ENCODE results near the gene IPO11. TPM values are rescaled to one million over a fixed set of nuclear protein-coding genes. Genes with fewer than 3 reads are reported as not detected.

IPO11 gene
- total and polyA plus RNA-seq, 2 experiments from 2014 or later: 18.7 to 64.7 TPM

- no peak for TF ChIP-seq CREB1 (CRISPR knock-in tag; IDR thresholded peaks at IDR 0.05; ENCODE audit: low read depth)
- TF ChIP-seq, protein P1, sequence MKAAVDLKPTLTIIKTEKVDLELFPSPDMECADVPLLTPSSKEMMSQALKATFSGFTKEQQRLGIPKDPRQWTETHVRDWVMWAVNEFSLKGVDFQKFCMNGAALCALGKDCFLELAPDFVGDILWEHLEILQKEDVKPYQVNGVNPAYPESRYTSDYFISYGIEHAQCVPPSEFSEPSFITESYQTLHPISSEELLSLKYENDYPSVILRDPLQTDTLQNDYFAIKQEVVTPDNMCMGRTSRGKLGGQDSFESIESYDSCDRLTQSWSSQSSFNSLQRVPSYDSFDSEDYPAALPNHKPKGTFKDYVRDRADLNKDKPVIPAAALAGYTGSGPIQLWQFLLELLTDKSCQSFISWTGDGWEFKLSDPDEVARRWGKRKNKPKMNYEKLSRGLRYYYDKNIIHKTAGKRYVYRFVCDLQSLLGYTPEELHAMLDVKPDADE (IDR thresholded peaks at IDR 0.05): no peak
- TF ChIP-seq EZH2 (IDR thresholded peaks at IDR 0.05; ENCODE audit: low read depth, unreplicated experiment): no peak
- TF ChIP-seq ZNF114 (CRISPR knock-in tag; IDR thresholded peaks at IDR 0.05): no peak
- no peak for TF ChIP-seq JUNB (IDR thresholded peaks at IDR 0.05; ENCODE audit: unreplicated experiment)
- no peak for TF ChIP-seq REST (IDR thresholded peaks at IDR 0.05; ENCODE audit: unreplicated experiment)
These were observed 215.3 kb downstream of the IPO11 start (continued) for GRCh38 chr5:62627901-62628300.

GRCh38 chr5:62631909-62632580 lies 219.5 kb downstream of the IPO11 start:
- Histone ChIP-seq H3K4me3 (no peak overlapping the region), H3K4me1 (ENCODE audit: insufficient read depth) (peaks cover 8% of the 10 kb centered on the region), H4K20me1 (replicated peaks; ENCODE audit: insufficient read depth) (no peaks in the 10 kb centered on the region), H3K27ac (ENCODE audit: low read depth) (peak overlapping the region; percentile 73; the same call in 1 of the 2 replicates), H3K27me3 (ENCODE audit: insufficient read depth) (no peaks in the 10 kb centered on the region), H3K79me2 (replicated peaks; ENCODE audit: insufficient read depth) (no peaks in the 10 kb centered on the region), H3K36me3 (ENCODE audit: insufficient read depth) (no peaks in the 10 kb centered on the region), H2AFZ (no peak overlapping the region), H3K9me2 (ENCODE audit: insufficient read depth) (no peaks in the 10 kb centered on the region), H3F3A (replicated peaks; ENCODE audit: low read depth) (no peaks in the 10 kb centered on the region), H3K4me2 (no peak overlapping the region)
- ATAC-seq (no peak), DNase-seq (ENCODE audit: low spot score) (no peak)
- no peak overlapping the region for H3K27ac Mint-ChIP-seq
- peaks cover 14% of the 10 kb centered on the region; the same call in 2 of the 3 replicates for H3K4me1 Mint-ChIP-seq
- H3K4me3 Mint-ChIP-seq: no peak overlapping the region
- H3K9me3 Mint-ChIP-seq: no peaks in the 10 kb centered on the region; the same call in 2 of the 3 replicates
- H3K36me3 Mint-ChIP-seq (ENCODE audit: low read depth): peaks cover 16% of the 10 kb centered on the region; the same call in 2 of the 3 replicates
- H3K27me3 Mint-ChIP-seq (ENCODE audit: insufficient read depth, low read depth, poor library complexity): no peaks in the 10 kb centered on the region
- TF ChIP-seq JUNB (IDR thresholded peaks at IDR 0.05; ENCODE audit: unreplicated experiment): no peak

DNA sequence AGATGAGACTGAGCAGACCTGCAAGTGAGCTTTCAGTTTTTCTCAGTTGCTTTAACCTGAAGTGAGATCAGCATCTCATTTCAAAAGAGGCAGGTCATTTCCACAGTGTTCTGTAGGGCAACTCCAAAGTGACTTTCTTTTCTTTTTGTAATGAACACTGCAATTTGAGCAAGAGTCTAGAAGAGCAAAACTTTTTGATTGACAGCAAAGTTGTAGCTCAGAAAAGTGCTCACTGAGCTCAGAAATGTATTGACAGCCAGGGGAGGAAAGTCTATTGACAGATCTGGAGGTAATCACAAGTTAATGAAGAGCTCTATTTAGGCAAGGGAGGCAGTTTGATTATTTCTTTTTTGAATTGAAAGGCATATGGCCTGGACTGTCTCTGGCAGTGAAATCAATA lies 220.7 kb downstream of the IPO11 start:
- no peaks in the 10 kb centered on the region for H3K79me2 ChIP-seq (replicated peaks; ENCODE audit: insufficient read depth)
- H3K4me2 ChIP-seq: no peak overlapping the region
- H3K27ac ChIP-seq (ENCODE audit: low read depth): no peak overlapping the region
- no peaks in the 10 kb centered on the region for H3K4me1 ChIP-seq (ENCODE audit: insufficient read depth)
- no peaks in the 10 kb centered on the region for H3K36me3 ChIP-seq (ENCODE audit: insufficient read depth)
- Mint-ChIP-seq H3K9me3 (no peaks in the 10 kb centered on the region), H3K4me1 (peaks cover 4% of the 10 kb centered on the region; the same call in 2 of the 3 replicates), H3K36me3 (ENCODE audit: low read depth) (peaks cover 9% of the 10 kb centered on the region; the same call in 2 of the 3 replicates), H3K4me3 (no peak overlapping the region), H3K27me3 (ENCODE audit: insufficient read depth, low read depth, poor library complexity) (no peaks in the 10 kb centered on the region), H3K27ac (no peak overlapping the region)
- no peak for DNase-seq (ENCODE audit: low spot score)
- no peak for ATAC-seq
- no peak overlapping the region for H3K4me3 ChIP-seq
- no peaks in the 10 kb centered on the region for H3K27me3 ChIP-seq (ENCODE audit: insufficient read depth)
- H3K9me2 ChIP-seq (ENCODE audit: insufficient read depth): no peaks in the 10 kb centered on the region
- H3F3A ChIP-seq (replicated peaks; ENCODE audit: low read depth): no peaks in the 10 kb centered on the region
- H2AFZ ChIP-seq: no peak overlapping the region
- H4K20me1 ChIP-seq (replicated peaks; ENCODE audit: insufficient read depth): no peaks in the 10 kb centered on the region
- TF ChIP-seq ZNF331 (CRISPR knock-in tag; IDR thresholded peaks at IDR 0.05; ENCODE audit: low read depth) (no peak), ZNF114 (CRISPR knock-in tag; IDR thresholded peaks at IDR 0.05) (no peak), CREB1 (CRISPR knock-in tag; IDR thresholded peaks at IDR 0.05; ENCODE audit: low read depth) (no peak)
- TF ChIP-seq, protein P2, sequence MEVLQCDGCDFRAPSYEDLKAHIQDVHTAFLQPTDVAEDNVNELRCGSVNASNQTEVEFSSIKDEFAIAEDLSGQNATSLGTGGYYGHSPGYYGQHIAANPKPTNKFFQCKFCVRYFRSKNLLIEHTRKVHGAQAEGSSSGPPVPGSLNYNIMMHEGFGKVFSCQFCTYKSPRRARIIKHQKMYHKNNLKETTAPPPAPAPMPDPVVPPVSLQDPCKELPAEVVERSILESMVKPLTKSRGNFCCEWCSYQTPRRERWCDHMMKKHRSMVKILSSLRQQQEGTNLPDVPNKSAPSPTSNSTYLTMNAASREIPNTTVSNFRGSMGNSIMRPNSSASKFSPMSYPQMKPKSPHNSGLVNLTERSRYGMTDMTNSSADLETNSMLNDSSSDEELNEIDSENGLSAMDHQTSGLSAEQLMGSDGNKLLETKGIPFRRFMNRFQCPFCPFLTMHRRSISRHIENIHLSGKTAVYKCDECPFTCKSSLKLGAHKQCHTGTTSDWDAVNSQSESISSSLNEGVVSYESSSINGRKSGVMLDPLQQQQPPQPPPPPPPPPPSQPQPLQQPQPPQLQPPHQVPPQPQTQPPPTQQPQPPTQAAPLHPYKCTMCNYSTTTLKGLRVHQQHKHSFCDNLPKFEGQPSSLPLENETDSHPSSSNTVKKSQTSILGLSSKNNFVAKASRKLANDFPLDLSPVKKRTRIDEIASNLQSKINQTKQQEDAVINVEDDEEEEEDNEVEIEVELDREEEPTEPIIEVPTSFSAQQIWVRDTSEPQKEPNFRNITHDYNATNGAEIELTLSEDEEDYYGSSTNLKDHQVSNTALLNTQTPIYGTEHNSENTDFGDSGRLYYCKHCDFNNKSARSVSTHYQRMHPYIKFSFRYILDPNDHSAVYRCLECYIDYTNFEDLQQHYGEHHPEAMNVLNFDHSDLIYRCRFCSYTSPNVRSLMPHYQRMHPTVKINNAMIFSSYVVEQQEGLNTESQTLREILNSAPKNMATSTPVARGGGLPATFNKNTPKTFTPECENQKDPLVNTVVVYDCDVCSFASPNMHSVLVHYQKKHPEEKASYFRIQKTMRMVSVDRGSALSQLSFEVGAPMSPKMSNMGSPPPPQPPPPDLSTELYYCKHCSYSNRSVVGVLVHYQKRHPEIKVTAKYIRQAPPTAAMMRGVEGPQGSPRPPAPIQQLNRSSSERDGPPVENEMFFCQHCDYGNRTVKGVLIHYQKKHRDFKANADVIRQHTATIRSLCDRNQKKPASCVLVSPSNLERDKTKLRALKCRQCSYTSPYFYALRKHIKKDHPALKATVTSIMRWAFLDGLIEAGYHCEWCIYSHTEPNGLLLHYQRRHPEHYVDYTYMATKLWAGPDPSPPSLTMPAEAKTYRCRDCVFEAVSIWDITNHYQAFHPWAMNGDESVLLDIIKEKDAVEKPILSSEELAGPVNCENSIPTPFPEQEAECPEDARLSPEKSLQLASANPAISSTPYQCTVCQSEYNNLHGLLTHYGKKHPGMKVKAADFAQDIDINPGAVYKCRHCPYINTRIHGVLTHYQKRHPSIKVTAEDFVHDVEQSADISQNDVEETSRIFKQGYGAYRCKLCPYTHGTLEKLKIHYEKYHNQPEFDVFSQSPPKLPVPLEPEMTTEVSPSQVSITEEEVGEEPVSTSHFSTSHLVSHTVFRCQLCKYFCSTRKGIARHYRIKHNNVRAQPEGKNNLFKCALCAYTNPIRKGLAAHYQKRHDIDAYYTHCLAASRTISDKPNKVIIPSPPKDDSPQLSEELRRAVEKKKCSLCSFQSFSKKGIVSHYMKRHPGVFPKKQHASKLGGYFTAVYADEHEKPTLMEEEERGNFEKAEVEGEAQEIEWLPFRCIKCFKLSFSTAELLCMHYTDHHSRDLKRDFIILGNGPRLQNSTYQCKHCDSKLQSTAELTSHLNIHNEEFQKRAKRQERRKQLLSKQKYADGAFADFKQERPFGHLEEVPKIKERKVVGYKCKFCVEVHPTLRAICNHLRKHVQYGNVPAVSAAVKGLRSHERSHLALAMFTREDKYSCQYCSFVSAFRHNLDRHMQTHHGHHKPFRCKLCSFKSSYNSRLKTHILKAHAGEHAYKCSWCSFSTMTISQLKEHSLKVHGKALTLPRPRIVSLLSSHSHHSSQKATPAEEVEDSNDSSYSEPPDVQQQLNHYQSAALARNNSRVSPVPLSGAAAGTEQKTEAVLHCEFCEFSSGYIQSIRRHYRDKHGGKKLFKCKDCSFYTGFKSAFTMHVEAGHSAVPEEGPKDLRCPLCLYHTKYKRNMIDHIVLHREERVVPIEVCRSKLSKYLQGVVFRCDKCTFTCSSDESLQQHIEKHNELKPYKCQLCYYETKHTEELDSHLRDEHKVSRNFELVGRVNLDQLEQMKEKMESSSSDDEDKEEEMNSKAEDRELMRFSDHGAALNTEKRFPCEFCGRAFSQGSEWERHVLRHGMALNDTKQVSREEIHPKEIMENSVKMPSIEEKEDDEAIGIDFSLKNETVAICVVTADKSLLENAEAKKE (CRISPR knock-in tag; IDR thresholded peaks at IDR 0.05): no peak

All from GM23338 (cell line).